Measurements from ENCODE around the gene DUSP14. TPM values are rescaled to one million over a fixed set of nuclear protein-coding genes. Genes with fewer than 3 reads are reported as not detected.

The DUSP14 gene
- total and polyA plus RNA-seq, 11 donors, result 9.9 to 39.1 (median 16.5) TPM

GRCh38 chr17:37502009-37502936, 12.6 kb downstream of the DUSP14 start:
- ATAC-seq, result no peak
- DNase-seq, result no peak
- WGBS, 4 donors, result 84 to 95% (median 92%) methylated on average over 10 of the region's 10 CpGs

GRCh38 chr17:37503148-37503547, 13.5 kb downstream of the DUSP14 start:
- Histone ChIP-seq H3K4me3 (no peak overlapping the region), H3K27ac (no peak overlapping the region), H3K4me1 (peaks cover 0 to 14% (median 1%) of the 10 kb centered on the region in 12 donors), H3K36me3 (peaks cover 0 to 6% (median 0%) of the 10 kb centered on the region in 9 donors), H3K9me3 (no peaks in the 10 kb centered on the region), H3K27me3 (no peaks in the 10 kb centered on the region)
- 90 to 97% (median 96%) methylated on average over 6 of the region's 6 CpGs for WGBS, 4 donors
- DNase-seq (no peak), ATAC-seq (no peak)
- intact Hi-C loops (cut with DNase I), result no loop called here
- TF ChIP-seq, protein P1, sequence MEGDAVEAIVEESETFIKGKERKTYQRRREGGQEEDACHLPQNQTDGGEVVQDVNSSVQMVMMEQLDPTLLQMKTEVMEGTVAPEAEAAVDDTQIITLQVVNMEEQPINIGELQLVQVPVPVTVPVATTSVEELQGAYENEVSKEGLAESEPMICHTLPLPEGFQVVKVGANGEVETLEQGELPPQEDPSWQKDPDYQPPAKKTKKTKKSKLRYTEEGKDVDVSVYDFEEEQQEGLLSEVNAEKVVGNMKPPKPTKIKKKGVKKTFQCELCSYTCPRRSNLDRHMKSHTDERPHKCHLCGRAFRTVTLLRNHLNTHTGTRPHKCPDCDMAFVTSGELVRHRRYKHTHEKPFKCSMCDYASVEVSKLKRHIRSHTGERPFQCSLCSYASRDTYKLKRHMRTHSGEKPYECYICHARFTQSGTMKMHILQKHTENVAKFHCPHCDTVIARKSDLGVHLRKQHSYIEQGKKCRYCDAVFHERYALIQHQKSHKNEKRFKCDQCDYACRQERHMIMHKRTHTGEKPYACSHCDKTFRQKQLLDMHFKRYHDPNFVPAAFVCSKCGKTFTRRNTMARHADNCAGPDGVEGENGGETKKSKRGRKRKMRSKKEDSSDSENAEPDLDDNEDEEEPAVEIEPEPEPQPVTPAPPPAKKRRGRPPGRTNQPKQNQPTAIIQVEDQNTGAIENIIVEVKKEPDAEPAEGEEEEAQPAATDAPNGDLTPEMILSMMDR (IDR thresholded peaks at IDR 0.05), result no peak
- no peak for TF ChIP-seq POLR2A (IDR thresholded peaks at IDR 0.05)

More at GRCh38 chr17:37502009-37502936, 12.6 kb downstream of the DUSP14 start:
- TF ChIP-seq, protein P1 (IDR thresholded peaks at IDR 0.05), result no peak
- no peak for TF ChIP-seq POLR2A (IDR thresholded peaks at IDR 0.05)
- H3K9me3 ChIP-seq, result no peaks in the 10 kb centered on the region
- intact Hi-C loops (cut with DNase I), result no loop called here
- H3K27ac ChIP-seq, result no peak overlapping the region
- no peak overlapping the region for H3K4me3 ChIP-seq
- H3K27me3 ChIP-seq, result no peaks in the 10 kb centered on the region
- H3K4me1 ChIP-seq, result peaks cover 0 to 7% (median under 1%) of the 10 kb centered on the region in 12 donors
- peaks cover 0 to 6% (median 0%) of the 10 kb centered on the region in 9 donors for H3K36me3 ChIP-seq

- WGBS, 4 donors, result 88 to 92% (median 90%) methylated on average over 3 of the region's 3 CpGs
- ATAC-seq (no peak), DNase-seq (no peak)
- H3K27me3 ChIP-seq, result no peaks in the 10 kb centered on the region
- no peaks in the 10 kb centered on the region for H3K9me3 ChIP-seq
- intact Hi-C loops (cut with DNase I), result no loop called here
- H3K36me3 ChIP-seq, result peaks cover 0 to 3% (median 0%) of the 10 kb centered on the region in 9 donors
- TF ChIP-seq, protein P1 (IDR thresholded peaks at IDR 0.05), result no peak
- TF ChIP-seq POLR2A (IDR thresholded peaks at IDR 0.05), result no peak
- H3K27ac ChIP-seq, result no peak overlapping the region
- H3K4me3 ChIP-seq, result no peak overlapping the region
- H3K4me1 ChIP-seq, result peaks cover 0 to 15% (median 1%) of the 10 kb centered on the region in 12 donors
Observed at GRCh38 chr17:37505333-37505732, 15.6 kb downstream of the DUSP14 start.

DNA sequence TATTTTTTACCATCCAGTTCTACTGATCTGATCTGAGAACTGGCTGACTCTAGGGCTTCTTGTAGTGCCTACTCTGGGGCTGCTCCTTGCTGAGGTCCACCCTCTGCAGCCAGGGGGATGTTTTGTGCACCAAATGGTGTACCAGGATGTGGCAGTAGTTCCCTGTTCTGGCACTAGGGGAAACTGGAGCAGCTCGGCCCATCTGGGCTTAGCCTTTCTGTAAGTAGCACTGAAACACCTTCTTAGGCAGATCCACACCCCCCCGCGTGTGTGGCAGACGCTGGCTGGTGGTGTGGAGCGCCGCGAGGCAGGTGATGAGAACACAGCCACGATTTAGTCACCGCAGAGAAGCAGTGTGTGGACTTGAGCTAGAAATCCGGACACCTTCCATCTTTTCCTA, 17.0 kb downstream of the DUSP14 start:
- Histone ChIP-seq H3K4me1 (peaks cover 0 to 15% (median 1%) of the 10 kb centered on the region in 12 donors), H3K4me3 (no peak overlapping the region), H3K27ac (no peak overlapping the region), H3K9me3 (no peaks in the 10 kb centered on the region), H3K27me3 (no peaks in the 10 kb centered on the region), H3K36me3 (peaks cover 0 to 10% (median 0%) of the 10 kb centered on the region in 9 donors)
- intact Hi-C loops (cut with DNase I), result no loop called here
- ATAC-seq (peak; percentile 17 to 59 (median 48)), DNase-seq (no peak)
- TF ChIP-seq, protein P1 (IDR thresholded peaks at IDR 0.05), result peak in 10 of 12 donors; percentile 12 to 51 (median 22)
- no peak for TF ChIP-seq POLR2A (IDR thresholded peaks at IDR 0.05)
- 54 to 73% (median 60%) methylated on average over 10 of the region's 10 CpGs for WGBS, 4 donors
